Measurements from ENCODE around the gene SP6.

GRCh38 chr17:47806026-47806912, 44.7 kb downstream of the SP6 start:
- no peak for TF ChIP-seq CTCF (IDR thresholded peaks at IDR 0.05)
- no peak for TF ChIP-seq POLR2A (IDR thresholded peaks at IDR 0.05)
- TF ChIP-seq EP300 (IDR thresholded peaks at IDR 0.05), result no peak
